BLaER1 treated with 17β-estradiol and CSF1 and Interleukin-3, amounts not matched to agents 10 nM and 100 nM (cell line): ENCODE data around the gene RNF20.

Experiments used
- H3K27ac ChIP-seq, 11 experiments: shearing (Covaris generic); formaldehyde crosslinking; 2 replicates each; pipeline ENCODE4 v1.8.1; 2022
- H3K27me3 ChIP-seq, 11 experiments: shearing (Covaris generic); formaldehyde crosslinking; 2 replicates each; pipeline ENCODE4 v1.8.1; 2022
- H3K36me3 ChIP-seq, 11 experiments: shearing (Covaris generic); formaldehyde crosslinking; 2 replicates each; pipeline ENCODE4 v1.8.1; 2022
- H3K4me1 ChIP-seq, 10 experiments: shearing (Covaris generic); formaldehyde crosslinking; 2 replicates each; pipeline ENCODE4 v1.8.1; 2022
- H3K4me2 ChIP-seq, 11 experiments: shearing (Covaris generic); formaldehyde crosslinking; 2 replicates each; pipeline ENCODE4 v1.8.1; 2022
- H3K4me3 ChIP-seq, 10 experiments: shearing (Covaris generic); formaldehyde crosslinking; 2 replicates each; pipeline ENCODE4 v1.8.1; 2022
- H3K9ac ChIP-seq, 11 experiments: shearing (Covaris generic); formaldehyde crosslinking; 2 replicates each; pipeline ENCODE4 v1.8.1; 2022
- H3K9me3 ChIP-seq, 11 experiments: shearing (Covaris generic); formaldehyde crosslinking; replicated peaks in 1 of 11; 2 replicates each; pipeline ENCODE4 v1.8.1; 2022
- H4K20me1 ChIP-seq, 11 experiments: shearing (Covaris generic); formaldehyde crosslinking; 2 replicates each; pipeline ENCODE4 v1.8.1; 2022
- Cebpa-rat ChIP-seq, 11 experiments: shearing (Covaris generic); IDR thresholded peaks; 2 replicates each; pipeline ENCODE4 v1.8.1; 2022

The RNF20 gene

DNA sequence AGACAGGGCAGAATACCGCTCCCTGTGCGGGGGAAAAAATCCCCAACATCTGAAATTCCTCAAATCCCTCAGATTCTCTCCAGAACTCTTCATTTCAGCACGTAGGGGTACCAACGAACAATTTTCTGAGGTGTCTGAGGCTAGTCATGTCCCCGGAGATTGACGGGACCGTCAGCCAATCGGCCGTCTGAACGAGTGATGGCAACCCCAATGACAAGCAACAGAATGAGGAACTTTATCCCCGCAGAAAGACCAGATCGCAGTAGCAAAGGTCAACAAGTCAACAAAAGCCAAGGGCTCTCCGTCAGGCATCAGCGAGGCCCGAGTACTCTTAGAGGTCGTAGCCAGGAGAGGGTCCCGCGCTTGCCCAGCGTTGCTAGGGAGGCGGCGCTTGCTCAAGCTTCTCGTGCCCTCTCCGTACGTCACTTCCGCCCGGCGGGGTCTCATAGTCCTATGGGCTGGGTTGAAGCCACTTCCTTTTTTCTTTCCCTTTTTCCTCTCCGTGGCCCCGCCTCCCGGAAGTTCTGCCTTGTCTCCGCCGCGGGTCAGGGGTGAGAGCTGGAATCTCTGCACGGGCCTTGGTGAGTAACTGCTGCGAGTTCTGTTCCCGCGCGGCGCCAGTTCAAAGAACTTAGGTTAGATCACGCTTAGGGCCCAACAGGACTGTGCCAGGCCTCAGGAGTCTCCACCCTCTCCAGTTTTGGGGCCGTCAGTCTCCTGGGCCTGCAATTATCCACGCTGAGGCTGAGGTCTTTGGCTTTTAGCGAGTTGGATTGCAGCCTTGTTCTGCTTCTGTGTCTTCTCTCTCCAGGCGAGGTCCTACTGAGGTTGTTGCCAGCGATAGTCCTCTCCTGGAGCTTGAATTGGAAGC is at the start of gene RNF20:
TSS of gene RNF20 (plus strand) at position 520 of the 871 bp plus-strand sequence. CDS start 1,571 bp downstream, outside the sequence.
- Histone ChIP-seq H3K9me3 (no peaks in the 10 kb centered on the region), H3K36me3 (peaks cover 31 to 36% (median 34%) of the 10 kb centered on the region in 11 experiments), H3K27ac (peak within 1 kb of the TSS; percentile 79 to 96 (median 88)), H3K4me1 (peaks cover 19 to 31% (median 23%) of the 10 kb centered on the region in 10 experiments), H3K4me3 (peak within 1 kb of the TSS; percentile 66 to 88 (median 78)), H4K20me1 (peaks cover 19 to 40% (median 24%) of the 10 kb centered on the region in 11 experiments; a peak in 20 of 22 replicates), H3K27me3 (no peaks in the 10 kb centered on the region), H3K4me2 (peak within 1 kb of the TSS; percentile 78 to 91 (median 88)), H3K9ac (peak within 1 kb of the TSS; percentile 81 to 92 (median 86))
- no peak for TF ChIP-seq Cebpa-rat (IDR thresholded peaks at IDR 0.05)

GRCh38 chr9:101484046-101484445 is 49.6 kb upstream of the RNF20 start:
- Histone ChIP-seq H3K4me3 (no peak overlapping the region), H3K9ac (no peak overlapping the region), H3K27me3 (no peaks in the 10 kb centered on the region; a peak in 1 of 22 replicates), H3K36me3 (no peaks in the 10 kb centered on the region; a peak in 1 of 22 replicates), H3K9me3 (peaks cover 15 to 19% (median 16%) of the 10 kb centered on the region in 11 experiments), H3K4me1 (no peaks in the 10 kb centered on the region), H4K20me1 (no peaks in the 10 kb centered on the region), H3K27ac (no peak overlapping the region), H3K4me2 (no peak overlapping the region)
- TF ChIP-seq Cebpa-rat (IDR thresholded peaks at IDR 0.05) = no peak

DNA sequence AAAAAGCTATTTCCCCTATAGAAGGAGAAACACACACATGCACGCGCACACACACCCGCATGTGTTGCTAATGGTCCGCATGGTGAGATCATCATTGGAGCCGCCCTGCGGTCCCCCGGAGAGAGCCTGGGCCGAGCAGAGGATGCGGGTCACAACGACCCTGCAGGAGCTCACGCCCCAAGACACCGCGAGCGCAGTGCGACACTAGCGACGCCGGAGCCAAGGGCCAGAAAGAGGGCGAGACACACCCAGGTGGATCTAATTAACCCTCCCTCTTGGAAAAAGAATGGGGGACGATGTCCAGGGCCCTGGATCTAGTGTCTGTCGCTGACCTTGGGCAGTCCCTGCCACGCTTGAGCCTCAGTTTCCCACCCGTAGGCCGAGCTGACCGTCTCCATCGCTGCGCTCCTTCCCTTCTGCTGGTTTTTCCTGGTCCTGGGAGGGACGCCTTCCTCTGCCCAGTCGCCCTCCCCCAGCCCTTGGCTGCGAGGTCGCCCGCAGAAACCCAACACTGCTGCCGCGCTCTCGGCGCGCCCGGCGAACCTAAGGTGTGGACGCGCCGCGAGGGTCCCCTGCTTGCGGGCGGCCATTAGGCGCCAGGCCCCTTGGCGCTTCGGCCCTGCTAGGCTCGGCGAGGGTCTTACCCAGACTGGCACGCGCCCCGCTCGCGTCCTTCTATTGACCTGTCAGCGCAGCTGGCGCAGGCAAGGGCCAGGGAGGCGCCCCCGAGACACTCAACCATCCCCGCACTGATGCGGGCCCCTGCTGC is 47.5 kb upstream of the RNF20 start:
- Histone ChIP-seq H4K20me1 (no peaks in the 10 kb centered on the region), H3K4me3 (no peak overlapping the region), H3K9ac (no peak overlapping the region), H3K4me2 (no peak overlapping the region), H3K4me1 (no peaks in the 10 kb centered on the region), H3K36me3 (no peaks in the 10 kb centered on the region; a peak in 1 of 22 replicates), H3K9me3 (peaks cover 15 to 19% (median 16%) of the 10 kb centered on the region in 11 experiments), H3K27me3 (no peaks in the 10 kb centered on the region; a peak in 1 of 22 replicates), H3K27ac (no peak overlapping the region)
- TF ChIP-seq Cebpa-rat (IDR thresholded peaks at IDR 0.05) = no peak

- H3K4me1 ChIP-seq = no peaks in the 10 kb centered on the region
- H3K36me3 ChIP-seq = no peaks in the 10 kb centered on the region; a peak in 1 of 22 replicates
- no peak overlapping the region for H3K4me3 ChIP-seq
- H3K27ac ChIP-seq = no peak overlapping the region
- no peaks in the 10 kb centered on the region for H4K20me1 ChIP-seq
- no peak overlapping the region for H3K9ac ChIP-seq
- H3K4me2 ChIP-seq = no peak overlapping the region
- no peaks in the 10 kb centered on the region; a peak in 1 of 22 replicates for H3K27me3 ChIP-seq
- TF ChIP-seq Cebpa-rat (IDR thresholded peaks at IDR 0.05) = no peak
- H3K9me3 ChIP-seq = peaks cover 15 to 19% (median 16%) of the 10 kb centered on the region in 11 experiments
Observed at GRCh38 chr9:101486693-101487442, 46.8 kb upstream of the RNF20 start.

DNA sequence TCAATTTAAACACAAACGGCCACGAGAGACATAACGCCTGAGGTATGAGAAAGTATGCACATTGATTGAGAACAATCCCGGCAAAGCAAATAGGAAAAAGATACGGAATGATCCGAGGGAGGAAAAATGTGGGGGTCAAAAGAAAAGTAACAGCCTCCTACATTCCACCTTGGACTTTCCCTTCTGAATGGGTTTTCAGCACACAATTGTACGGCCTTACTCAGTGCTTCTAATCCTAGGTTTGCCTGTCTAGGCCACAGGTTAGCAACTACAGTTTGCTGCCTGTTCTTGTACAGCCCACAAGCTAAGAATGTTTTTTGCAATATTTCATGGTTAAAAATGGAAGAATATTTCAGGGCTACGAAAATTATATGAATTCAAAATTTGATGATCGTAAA is 46.2 kb upstream of the RNF20 start:
- no peaks in the 10 kb centered on the region; a peak in 1 of 22 replicates for H3K27me3 ChIP-seq
- H3K9me3 ChIP-seq = peaks cover 15 to 22% (median 18%) of the 10 kb centered on the region in 11 experiments
- H3K4me1 ChIP-seq = no peaks in the 10 kb centered on the region
- H3K4me2 ChIP-seq = no peak overlapping the region
- no peaks in the 10 kb centered on the region; a peak in 1 of 22 replicates for H3K36me3 ChIP-seq
- no peak overlapping the region for H3K27ac ChIP-seq
- no peak overlapping the region for H3K9ac ChIP-seq
- no peak overlapping the region for H3K4me3 ChIP-seq
- TF ChIP-seq Cebpa-rat (IDR thresholded peaks at IDR 0.05) = no peak
- H4K20me1 ChIP-seq = no peaks in the 10 kb centered on the region

DNA sequence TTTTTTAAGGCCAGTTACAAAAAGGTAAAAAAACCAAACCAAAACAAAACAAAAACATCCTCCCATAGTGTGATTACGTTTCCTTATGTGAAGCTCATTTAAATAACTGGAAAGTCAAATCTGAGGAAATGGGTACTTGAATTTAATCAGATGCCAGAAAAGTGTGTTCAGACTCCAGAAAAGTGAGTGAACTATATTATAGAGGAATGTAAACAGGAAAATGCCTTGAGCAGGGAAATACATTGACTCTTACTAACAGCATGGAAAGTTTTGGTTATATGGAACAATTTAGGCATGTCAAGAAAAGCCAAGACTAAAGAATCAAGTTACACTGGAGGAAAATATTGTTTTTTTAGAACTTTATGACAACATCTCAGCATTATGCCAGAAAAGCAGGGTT is 37.8 kb upstream of the RNF20 start:
- Histone ChIP-seq H3K9me3 (peaks cover 0 to 6% (median 0%) of the 10 kb centered on the region in 11 experiments; a peak in 4 of 22 replicates), H3K4me3 (no peak overlapping the region), H3K36me3 (no peaks in the 10 kb centered on the region), H3K27me3 (no peaks in the 10 kb centered on the region), H4K20me1 (no peaks in the 10 kb centered on the region), H3K27ac (no peak overlapping the region), H3K4me1 (no peaks in the 10 kb centered on the region), H3K9ac (no peak overlapping the region), H3K4me2 (no peak overlapping the region)
- TF ChIP-seq Cebpa-rat (IDR thresholded peaks at IDR 0.05) = no peak

GRCh38 chr9:101498323-101498722 is 35.3 kb upstream of the RNF20 start:
- no peak overlapping the region for H3K4me3 ChIP-seq
- no peaks in the 10 kb centered on the region for H3K27me3 ChIP-seq
- H3K4me2 ChIP-seq = no peak overlapping the region
- H3K4me1 ChIP-seq = no peaks in the 10 kb centered on the region
- TF ChIP-seq Cebpa-rat (IDR thresholded peaks at IDR 0.05) = no peak
- H3K9ac ChIP-seq = no peak overlapping the region
- no peak overlapping the region for H3K27ac ChIP-seq
- H4K20me1 ChIP-seq = no peaks in the 10 kb centered on the region
- no peaks in the 10 kb centered on the region for H3K9me3 ChIP-seq
- no peaks in the 10 kb centered on the region for H3K36me3 ChIP-seq

GRCh38 chr9:101504188-101504587 is 29.5 kb upstream of the RNF20 start:
- Histone ChIP-seq H3K27me3 (no peaks in the 10 kb centered on the region), H3K4me1 (no peaks in the 10 kb centered on the region), H3K9me3 (no peaks in the 10 kb centered on the region), H3K36me3 (no peaks in the 10 kb centered on the region), H4K20me1 (no peaks in the 10 kb centered on the region), H3K4me3 (no peak overlapping the region), H3K27ac (no peak overlapping the region), H3K9ac (no peak overlapping the region), H3K4me2 (no peak overlapping the region)
- no peak for TF ChIP-seq Cebpa-rat (IDR thresholded peaks at IDR 0.05)

DNA sequence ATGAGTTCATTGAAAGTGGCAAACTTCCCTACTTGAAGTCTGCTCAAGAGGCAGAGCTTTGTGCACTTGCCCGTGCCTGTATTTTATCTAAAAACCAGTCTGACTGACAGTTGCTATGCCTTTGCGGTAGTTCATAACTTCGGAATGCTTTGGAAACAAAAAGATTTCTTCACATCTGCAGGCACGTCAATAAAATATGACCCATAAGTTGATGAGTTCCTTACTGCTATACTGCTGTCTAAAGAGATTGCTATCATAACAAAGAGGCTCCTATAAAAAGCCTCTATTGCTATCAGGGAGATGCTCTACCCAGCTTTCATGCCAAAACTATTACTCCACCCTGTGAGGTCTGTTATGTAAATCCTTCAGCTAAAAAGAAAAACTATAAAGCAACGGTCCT is 25.4 kb upstream of the RNF20 start:
- H3K4me1 ChIP-seq = peaks cover 0 to 14% (median 9%) of the 10 kb centered on the region in 10 experiments; a peak in 12 of 20 replicates
- no peak for TF ChIP-seq Cebpa-rat (IDR thresholded peaks at IDR 0.05)
- no peaks in the 10 kb centered on the region for H3K27me3 ChIP-seq
- H3K4me2 ChIP-seq = no peak overlapping the region
- H3K9me3 ChIP-seq = no peaks in the 10 kb centered on the region
- H3K4me3 ChIP-seq = no peak overlapping the region
- no peaks in the 10 kb centered on the region for H3K36me3 ChIP-seq
- H4K20me1 ChIP-seq = no peaks in the 10 kb centered on the region
- no peak overlapping the region for H3K9ac ChIP-seq
- H3K27ac ChIP-seq = no peak overlapping the region
